ENCODE results near the gene RINL. TPM values are rescaled to one million over a fixed set of nuclear protein-coding genes. Genes with fewer than 3 reads are reported as not detected.

The RINL gene
- total and polyA plus RNA-seq, 2 of the 8 experiments (the other 6 are each of a cell fraction or from before 2014, with no cell fraction given): 11.1 to 11.9 TPM

DNA sequence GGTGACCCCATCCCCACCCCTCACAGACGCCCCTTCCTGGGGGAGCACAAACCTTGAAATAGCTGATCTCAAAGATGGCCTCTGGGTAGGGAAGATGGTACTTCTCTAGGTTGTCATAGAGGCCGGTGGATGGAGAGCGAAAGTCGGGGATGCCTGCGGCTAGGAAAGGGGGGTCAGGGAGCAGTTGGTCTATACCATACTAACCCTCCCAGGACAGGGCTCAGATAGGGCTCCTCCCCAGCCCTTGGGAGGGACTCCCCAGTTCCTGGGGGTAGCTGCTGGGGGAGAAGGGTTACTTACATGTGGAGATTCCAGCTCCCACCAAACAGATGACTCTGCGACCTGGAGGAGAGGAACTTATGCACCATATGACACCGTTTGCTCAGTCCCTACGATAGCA is 11.7 kb upstream of the RINL start:
- H2AK5ac ChIP-seq (ENCODE audit: low read depth, low read length): no peak overlapping the region
- no peak overlapping the region for H3K4ac ChIP-seq (replicated peaks; ENCODE audit: insufficient read length, low read depth, low read length)
- H3K23me2 ChIP-seq (ENCODE audit: low read depth, low read length): no peaks in the 10 kb centered on the region
- no peak overlapping the region for H3K14ac ChIP-seq (ENCODE audit: insufficient read length)
- H3K27ac ChIP-seq (ENCODE audit: low read depth, low read length): no peak overlapping the region
- H3K27me3 ChIP-seq (replicated peaks in 1 of 4; ENCODE audit: control insufficient read depth in 3 of 4, extremely low read depth in 1 of 4, insufficient read depth in 3 of 4, low read length in 3 of 4): no peaks in the 10 kb centered on the region
- ChIA-PET POLR2A (ENCODE audit: partially characterized antibody) (interaction anchor here (1.2 to 3.4 kb wide), 3 partner anchors 10 to 47 kb away, joined by 3 to 30 read pairs (median 3); partner anchors contain the start of genes HNRNPL and NFKBIB), CTCF (ENCODE audit: partially characterized antibody) (interaction anchor here (0.9 to 5.9 kb wide), 5 partner anchors 13 to 90 kb away, joined by 3 to 97 read pairs (median 4); partner anchors contain the start of gene RINL)
- H4K91ac ChIP-seq (replicated peaks; ENCODE audit: insufficient read length, low read length): no peak overlapping the region
- H2BK12ac ChIP-seq (ENCODE audit: low read depth, low read length): no peak overlapping the region
- no peak overlapping the region for H3K56ac ChIP-seq (replicated peaks; ENCODE audit: insufficient read length, low read depth, low read length)
- H4K5ac ChIP-seq (ENCODE audit: insufficient read length, low read depth, low read length): no peak overlapping the region
- no peak overlapping the region for H3K4me2 ChIP-seq (ENCODE audit: insufficient read depth in 1 of 2, low read depth in 2 of 2, low read length in 2 of 2)
- no peak overlapping the region for H2BK120ac ChIP-seq (replicated peaks; ENCODE audit: low read depth, low read length)
- no peaks in the 10 kb centered on the region for H3K9me3 ChIP-seq (ENCODE audit: insufficient read depth in 2 of 2, low read depth in 1 of 2, low read length in 1 of 2)
- no peak overlapping the region for H3K18ac ChIP-seq (ENCODE audit: extremely low read depth, low read length)
- TF ChIP-seq CHD2 (IDR thresholded peaks at IDR 0.05; ENCODE audit: low read length) (no peak), CHD1 (IDR thresholded peaks at IDR 0.05; ENCODE audit: low read depth, low read length) (no peak), PHF8 (conservative IDR thresholded peaks at IDR 0.05; ENCODE audit: low read depth, low read length) (no peak), YY1 (IDR thresholded peaks at IDR 0.05; ENCODE audit: low read depth, low read length) (no peak), RAD21 (IDR thresholded peaks at IDR 0.05 in 1 of 2, conservative IDR thresholded peaks at IDR 0.05 in 1 of 2; ENCODE audit: low read depth in 2 of 2, low read length in 2 of 2) (no peak), RFX5 (IDR thresholded peaks at IDR 0.05; ENCODE audit: borderline replicate concordance, low read depth, low read length) (no peak), FOSL1 (IDR thresholded peaks at IDR 0.05; ENCODE audit: insufficient read depth, low read depth, low read length) (no peak)
- TF ChIP-seq, protein P1, sequence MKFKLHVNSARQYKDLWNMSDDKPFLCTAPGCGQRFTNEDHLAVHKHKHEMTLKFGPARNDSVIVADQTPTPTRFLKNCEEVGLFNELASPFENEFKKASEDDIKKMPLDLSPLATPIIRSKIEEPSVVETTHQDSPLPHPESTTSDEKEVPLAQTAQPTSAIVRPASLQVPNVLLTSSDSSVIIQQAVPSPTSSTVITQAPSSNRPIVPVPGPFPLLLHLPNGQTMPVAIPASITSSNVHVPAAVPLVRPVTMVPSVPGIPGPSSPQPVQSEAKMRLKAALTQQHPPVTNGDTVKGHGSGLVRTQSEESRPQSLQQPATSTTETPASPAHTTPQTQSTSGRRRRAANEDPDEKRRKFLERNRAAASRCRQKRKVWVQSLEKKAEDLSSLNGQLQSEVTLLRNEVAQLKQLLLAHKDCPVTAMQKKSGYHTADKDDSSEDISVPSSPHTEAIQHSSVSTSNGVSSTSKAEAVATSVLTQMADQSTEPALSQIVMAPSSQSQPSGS (IDR thresholded peaks at IDR 0.05; ENCODE audit: low read length): no peak
- no peaks in the 10 kb centered on the region for H3K4me1 ChIP-seq (replicated peaks in 1 of 4; ENCODE audit: control insufficient read depth in 3 of 4, insufficient read depth in 4 of 4, low read length in 3 of 4)
- H3K4me3 ChIP-seq (ENCODE audit: extremely low read depth in 1 of 4, insufficient read depth in 2 of 4, low read depth in 3 of 4, low read length in 4 of 4): no peak overlapping the region
- no peak overlapping the region for H3K9ac ChIP-seq (replicated peaks in 1 of 4; ENCODE audit: extremely low read depth in 1 of 4, low read depth in 3 of 4, low read length in 3 of 4)
- H4K20me1 ChIP-seq (replicated peaks in 1 of 2; ENCODE audit: control insufficient read depth in 1 of 2, insufficient read depth in 2 of 2, low read length in 2 of 2): peaks cover 0 to 2% of the 10 kb centered on the region in 2 experiments
- no peak overlapping the region for H2BK15ac ChIP-seq (ENCODE audit: low read length)
- no peaks in the 10 kb centered on the region for H3K36me3 ChIP-seq (ENCODE audit: control insufficient read depth in 2 of 4, insufficient read depth in 4 of 4, low read length in 3 of 4)
- WGBS, 2 experiments (ENCODE audit: extremely low coverage in 1 of 2, insufficient coverage in 1 of 2, insufficient read length in 1 of 2, insufficient replicate concordance in 2 of 2, low coverage in 1 of 2, low lambda C conversion rate in 2 of 2, missing lambda C conversion rate in 1 of 2): 94% methylated on average over 8 of the region's 8 CpGs; no CpG with 5 or more reads in 1 of the 2 experiments
- no peak overlapping the region for H3K23ac ChIP-seq (ENCODE audit: insufficient read length)
- H4K8ac ChIP-seq (ENCODE audit: extremely low read depth, insufficient read depth, low read length): no peak overlapping the region
- H3K79me1 ChIP-seq (ENCODE audit: low read depth, low read length): no peaks in the 10 kb centered on the region
- no peak overlapping the region for H2AFZ ChIP-seq (ENCODE audit: low read length)
- no peak overlapping the region for H2BK20ac ChIP-seq (ENCODE audit: low read length)
- DNase-seq (ENCODE audit: low read depth in 1 of 2, low spot score in 2 of 2): no peak
- no peak overlapping the region for H2BK5ac ChIP-seq (ENCODE audit: low read depth, low read length)
- H3K79me2 ChIP-seq (ENCODE audit: control insufficient read depth in 1 of 2, insufficient read depth in 2 of 2, low read length in 2 of 2): no peaks in the 10 kb centered on the region
- no peak for FAIRE-seq

Measured in H1 (cell line).